Omental fat pad (tissue), 4 donors: ENCODE results near the gene MYL12A. TPM values are rescaled to one million over a fixed set of nuclear protein-coding genes. Genes with fewer than 3 reads are reported as not detected.
"Not testable (repeated sequence)": the region's sequence is repeated elsewhere in the genome, so short reads cannot be mapped to it uniquely, and the experiment has no call there.

Experiments used
- ATAC-seq: fragments of 150-250 bp; one replicate; pipeline ENCODE4 v1.9.1; 2016; ENCODE audit warnings: mild to moderate bottlenecking, moderate library complexity; ENCODE audit not compliant: low FRiP score
- DNase-seq: peaks from one replicate; pipeline ENCODE4 v3.0.0-alpha.2; 2019; ENCODE audit warnings: low spot score
- CTCF ChIP-seq, 3 donors: fragments of 450-650 bp; IDR thresholded peaks; one replicate each; pipeline ENCODE4 v1.5.1; 2016 to 2017; ENCODE audit warnings: antibody characterized with exemption in 3 of 3, mild to moderate bottlenecking in 3 of 3, moderate library complexity in 2 of 3
- total RNA-seq, 4 donors: library from RNA; depleted of rRNA; stranded (reverse); fragments of >200 nt; gene quantifications; one replicate each; pipeline ENCODE4 v1.1.0, GENCODE V29; 2016

The MYL12A gene
- total RNA-seq, 4 donors from 2014 or later, result 393 to 814 (median 535) TPM

DNA sequence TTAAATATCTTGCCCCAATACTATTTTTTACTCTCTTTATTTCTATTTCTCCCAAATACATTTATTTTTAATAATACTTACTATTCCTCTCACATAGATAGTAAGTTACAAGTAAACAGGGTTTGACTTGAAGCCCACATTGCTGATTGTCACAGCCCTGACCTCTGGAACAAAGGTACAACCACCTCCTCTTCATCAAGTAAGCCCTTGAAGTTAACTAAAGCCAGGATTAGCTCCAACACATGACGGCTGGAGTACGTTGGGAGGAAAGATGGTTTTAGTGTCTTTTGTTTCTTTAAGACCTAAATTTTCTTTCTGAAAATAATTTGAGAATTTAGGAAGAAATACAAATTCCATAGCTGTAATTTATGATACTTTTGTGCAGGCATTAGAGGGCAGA is 28.8 kb upstream of the MYL12A start:
- TF ChIP-seq CTCF (IDR thresholded peaks at IDR 0.05), result no peak
- DNase-seq (no peak), ATAC-seq (no peak)

GRCh38 chr18:3219241-3219630 is 28.4 kb upstream of the MYL12A start:
- DNase-seq, result no peak
- no peak for TF ChIP-seq CTCF (IDR thresholded peaks at IDR 0.05)
- no peak for ATAC-seq

- TF ChIP-seq CTCF (IDR thresholded peaks at IDR 0.05), result no peak
- DNase-seq (no peak), ATAC-seq (no peak)
These were observed 27.8 kb upstream of the MYL12A start, which contains the start of gene MYOM1 for GRCh38 chr18:3219631-3220335. MYOM1 (minus strand) TSS chr18:3219968; CDS start chr18:3215223, 4,745 bp downstream.

- ATAC-seq, DNase-seq: not testable (repeated sequence)
These were observed 26.7 kb upstream of the MYL12A start for GRCh38 chr18:3220868-3221267.

DNA sequence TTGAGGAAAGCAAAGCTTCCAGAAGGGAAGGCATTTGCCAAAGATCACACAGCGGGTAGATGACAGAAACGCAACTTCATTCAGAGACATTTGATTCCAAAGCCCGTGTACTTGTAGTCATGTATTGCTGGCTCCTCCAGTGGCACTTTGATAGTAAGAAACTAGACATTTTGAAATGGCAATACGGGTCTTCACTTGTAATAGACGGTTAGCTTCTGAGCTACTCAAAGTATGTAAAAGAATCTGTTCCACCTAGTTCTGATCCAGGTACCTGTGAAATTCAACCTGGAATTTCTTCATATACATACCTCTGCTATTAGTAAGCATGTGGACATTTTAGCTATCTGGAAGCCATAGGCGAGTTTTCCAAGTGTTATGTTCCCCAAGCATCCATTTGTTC is 26.1 kb upstream of the MYL12A start:
- ATAC-seq, result no peak
- no peak for TF ChIP-seq CTCF (IDR thresholded peaks at IDR 0.05)
- no peak for DNase-seq

DNA sequence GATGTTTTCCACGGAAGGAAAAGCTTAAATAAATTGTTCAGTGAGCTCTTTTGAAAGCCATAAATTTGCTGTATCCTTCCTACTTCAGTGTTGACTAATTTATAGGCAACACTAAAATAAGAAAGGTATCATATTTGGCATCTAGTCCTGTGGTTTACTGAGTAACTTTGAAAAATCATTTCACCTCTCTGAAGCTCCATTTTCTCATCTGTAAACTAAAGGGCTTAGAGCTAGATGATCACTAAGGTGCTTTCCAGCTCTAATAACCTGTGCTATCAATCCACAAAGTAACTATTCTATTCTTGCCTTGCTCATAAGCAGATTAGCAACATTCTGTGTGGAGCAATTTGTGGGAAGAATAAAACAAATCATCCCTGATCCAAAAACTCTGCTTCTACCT is 24.2 kb upstream of the MYL12A start:
- TF ChIP-seq CTCF (IDR thresholded peaks at IDR 0.05), result no peak
- ATAC-seq (no peak), DNase-seq (no peak)

GRCh38 chr18:3224223-3224622 is 23.4 kb upstream of the MYL12A start:
- no peak for DNase-seq
- ATAC-seq, result no peak
- TF ChIP-seq CTCF (IDR thresholded peaks at IDR 0.05), result no peak
